ENCODE measurements around the gene ZNHIT6.
"Not testable (repeated sequence)": the region's sequence is repeated elsewhere in the genome, so short reads cannot be mapped to it uniquely, and the experiment has no call there.

ZNHIT6 gene

GRCh38 chr1:85672031-85672660 is 36.1 kb downstream of the ZNHIT6 start:
- no peak for DNase-seq (ENCODE audit: low read depth in 3 of 3, low spot score in 1 of 3)

GRCh38 chr1:85665932-85666331 is 42.3 kb downstream of the ZNHIT6 start:
- DNase-seq (ENCODE audit: low read depth in 3 of 3, low spot score in 1 of 3): no peak

DNA sequence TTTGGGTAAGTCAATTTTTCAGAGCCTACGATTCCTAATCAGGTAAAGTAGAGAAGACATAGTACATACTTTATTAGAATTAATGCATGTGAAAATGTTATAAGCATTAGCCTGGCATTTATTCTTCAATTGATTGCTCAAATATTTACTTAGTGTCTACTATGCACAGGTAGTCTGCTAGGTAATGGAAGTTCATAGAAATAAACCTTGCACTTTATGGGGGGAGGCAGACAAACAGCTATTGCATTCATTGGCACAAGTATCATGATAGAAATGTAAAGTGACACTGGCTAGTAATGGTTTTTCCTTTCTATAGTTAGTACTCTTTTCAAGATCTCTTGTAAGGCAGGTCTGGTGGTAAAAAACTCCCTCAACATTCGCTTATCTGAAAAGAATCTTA is 44.9 kb downstream of the ZNHIT6 start:
- no peak for DNase-seq (ENCODE audit: low read depth in 3 of 3, low spot score in 1 of 3)

DNA sequence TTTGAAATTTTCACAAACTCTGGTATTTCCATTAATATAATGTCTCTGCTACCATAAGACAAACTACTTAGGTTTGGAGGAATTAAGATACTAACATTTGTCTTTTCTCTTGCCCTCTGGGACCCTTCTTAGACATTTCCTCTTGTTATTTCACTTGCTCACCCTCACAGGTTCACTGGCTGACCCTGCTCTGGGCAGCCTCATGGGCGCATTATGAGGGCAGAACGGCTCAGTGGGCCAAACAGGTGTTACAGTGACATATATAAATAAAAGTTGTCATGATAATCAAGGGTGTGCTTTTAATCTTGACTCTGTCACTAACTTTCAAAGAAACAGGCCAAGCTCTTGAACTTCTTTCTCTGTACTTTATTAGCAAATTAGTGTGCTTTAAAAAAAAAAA is 46.5 kb downstream of the ZNHIT6 start:
- no peak for DNase-seq (ENCODE audit: low read depth in 3 of 3, low spot score in 1 of 3)

DNA sequence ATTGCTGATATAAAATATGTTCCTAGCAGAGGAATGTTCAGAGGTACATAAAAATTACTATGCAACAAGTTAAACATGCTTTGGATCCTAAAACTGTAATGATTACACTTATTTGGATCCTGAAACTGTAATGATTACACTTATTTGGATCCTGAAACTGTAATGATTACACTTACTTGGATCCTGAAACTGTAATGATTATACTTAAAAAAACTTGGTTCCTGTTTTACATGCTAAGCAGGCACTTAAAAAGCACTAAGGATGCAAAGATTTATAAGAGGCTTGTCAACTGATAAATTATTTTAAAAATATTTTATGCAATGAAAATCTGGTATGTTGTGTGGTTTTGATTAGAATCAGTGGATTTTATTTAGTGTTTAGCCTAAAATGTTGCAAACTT is 47.7 kb downstream of the ZNHIT6 start:
- no peak for DNase-seq (ENCODE audit: low read depth in 3 of 3, low spot score in 1 of 3)

DNA sequence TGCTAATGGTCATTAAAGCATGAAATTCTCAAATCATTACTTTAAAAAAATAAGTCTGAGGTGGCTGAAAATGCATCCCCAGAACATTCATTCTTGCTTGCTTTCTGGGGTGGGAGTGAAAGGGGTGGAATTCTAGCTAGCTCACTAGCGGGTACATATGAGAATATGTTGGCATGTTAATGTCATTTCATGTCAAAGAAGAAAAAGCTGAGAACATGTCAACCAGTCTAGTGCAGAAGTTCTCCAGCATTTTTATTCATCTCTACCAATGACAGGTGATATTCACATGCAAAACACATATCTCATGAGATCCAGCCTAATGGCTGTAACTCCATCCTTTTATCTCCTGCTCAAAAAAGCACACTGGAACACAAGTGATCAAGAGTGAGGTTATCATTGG is 49.1 kb downstream of the ZNHIT6 start:
- DNase-seq (ENCODE audit: low read depth in 3 of 3, low spot score in 1 of 3): no peak

- no peak for DNase-seq (ENCODE audit: low read depth in 3 of 3, low spot score in 1 of 3)
Observed at GRCh38 chr1:85656948-85657347, 51.3 kb downstream of the ZNHIT6 start.

DNA sequence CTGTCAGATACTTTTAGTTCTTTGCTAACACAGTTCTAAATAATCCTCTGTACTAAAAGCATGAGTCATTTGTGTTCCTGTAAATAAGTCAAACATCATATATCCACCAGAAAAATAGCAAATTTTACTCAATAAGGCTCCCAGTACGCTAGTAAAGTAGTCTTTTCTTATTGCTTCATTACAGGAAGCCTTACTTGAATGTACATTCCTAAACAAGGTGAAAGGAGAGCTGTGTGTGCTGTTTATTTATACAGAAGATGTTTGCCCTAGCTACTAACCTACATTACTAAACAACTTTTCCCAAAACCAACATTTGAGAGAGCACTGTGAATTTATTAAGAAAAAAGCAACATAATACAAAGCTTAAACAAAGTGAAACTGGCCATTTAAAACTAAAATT is 52.0 kb downstream of the ZNHIT6 start:
- DNase-seq (ENCODE audit: low read depth in 3 of 3, low spot score in 1 of 3): no peak

DNA sequence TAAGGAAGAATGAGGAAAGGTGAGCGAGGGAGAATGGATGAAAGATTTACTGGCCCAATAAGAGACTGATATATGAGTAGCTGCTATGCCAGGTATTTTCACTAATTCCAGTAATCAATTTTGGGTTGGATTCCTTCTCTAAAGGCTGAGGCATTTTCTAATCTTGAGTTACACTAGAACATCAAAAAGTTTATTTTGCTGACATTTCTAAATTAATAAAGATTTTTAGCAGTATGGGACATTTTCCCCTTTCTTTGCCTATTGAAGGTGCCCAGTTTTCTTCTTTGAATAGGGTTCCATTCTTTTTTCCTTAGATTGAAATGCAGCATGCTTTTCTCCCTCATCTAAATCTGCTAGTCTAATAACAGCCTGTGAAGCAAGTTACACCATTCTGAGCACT is 52.9 kb downstream of the ZNHIT6 start:
- no peak for DNase-seq (ENCODE audit: low read depth in 3 of 3, low spot score in 1 of 3)

- no peak for DNase-seq (ENCODE audit: low read depth in 3 of 3, low spot score in 1 of 3)
Observed at GRCh38 chr1:85654066-85654782, 54.0 kb downstream of the ZNHIT6 start.

DNA sequence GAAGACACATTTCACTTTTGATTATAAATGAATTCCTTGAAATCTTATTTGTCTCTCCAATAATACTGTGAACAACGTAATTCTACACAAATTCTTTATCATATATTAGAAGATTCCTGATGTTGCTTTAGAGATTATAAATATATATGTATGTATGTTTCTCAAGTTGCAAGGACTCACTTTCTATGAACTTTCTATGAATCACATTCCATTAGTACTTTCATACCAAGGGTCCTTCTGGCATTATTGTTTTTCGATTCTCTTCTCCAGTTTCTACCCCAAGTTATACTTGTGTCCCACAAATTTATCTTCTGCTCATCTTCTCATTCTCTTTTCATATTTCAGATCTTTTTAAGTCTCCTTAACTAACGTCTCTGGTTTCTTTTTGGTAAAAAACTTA is 55.9 kb downstream of the ZNHIT6 start:
- no peak for DNase-seq (ENCODE audit: low read depth in 3 of 3, low spot score in 1 of 3)

DNA sequence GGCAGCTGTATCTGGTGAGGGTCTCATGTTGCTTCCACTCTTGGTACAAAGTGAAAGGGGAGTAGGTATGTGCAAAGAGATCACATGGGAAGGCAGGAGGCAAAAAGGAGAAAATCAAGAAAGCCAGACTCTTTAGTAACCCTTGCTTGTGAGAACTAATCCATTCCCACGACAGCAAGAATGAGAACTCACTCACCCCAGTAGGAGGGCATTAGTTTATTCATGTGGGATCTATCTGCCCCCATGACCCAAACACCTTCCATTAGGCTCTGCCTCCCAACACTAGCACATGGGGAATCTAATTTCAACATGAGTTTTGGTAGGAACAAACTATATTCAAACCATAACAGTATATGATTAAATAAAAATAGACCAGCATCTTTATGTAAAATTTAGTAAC is 57.6 kb downstream of the ZNHIT6 start:
- no peak for DNase-seq (ENCODE audit: low read depth in 3 of 3, low spot score in 1 of 3)

DNA sequence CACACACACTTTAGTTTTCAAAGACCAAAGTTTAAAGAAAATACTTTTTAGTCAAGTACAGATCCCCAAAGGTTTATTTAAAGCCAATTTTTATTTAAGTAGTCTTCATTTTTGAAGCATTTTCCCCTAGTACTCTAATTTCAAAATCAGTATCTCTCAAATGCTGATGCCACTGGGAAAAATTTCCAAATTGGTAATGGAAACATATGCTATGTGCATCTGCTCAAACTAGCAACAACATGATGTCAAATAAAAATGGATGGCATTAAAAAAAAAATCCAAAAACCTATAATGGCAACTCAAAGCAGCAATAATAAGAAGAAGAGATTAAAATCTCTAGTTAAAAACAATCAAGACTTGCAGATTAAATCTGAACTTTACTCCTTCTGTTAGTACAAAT is 58.6 kb downstream of the ZNHIT6 start:
- no peak for DNase-seq (ENCODE audit: low read depth in 3 of 3, low spot score in 1 of 3)

- DNase-seq (ENCODE audit: low read depth in 3 of 3, low spot score in 1 of 3): not testable (repeated sequence)
Observed at GRCh38 chr1:85641598-85642556, 66.4 kb downstream of the ZNHIT6 start.

DNA sequence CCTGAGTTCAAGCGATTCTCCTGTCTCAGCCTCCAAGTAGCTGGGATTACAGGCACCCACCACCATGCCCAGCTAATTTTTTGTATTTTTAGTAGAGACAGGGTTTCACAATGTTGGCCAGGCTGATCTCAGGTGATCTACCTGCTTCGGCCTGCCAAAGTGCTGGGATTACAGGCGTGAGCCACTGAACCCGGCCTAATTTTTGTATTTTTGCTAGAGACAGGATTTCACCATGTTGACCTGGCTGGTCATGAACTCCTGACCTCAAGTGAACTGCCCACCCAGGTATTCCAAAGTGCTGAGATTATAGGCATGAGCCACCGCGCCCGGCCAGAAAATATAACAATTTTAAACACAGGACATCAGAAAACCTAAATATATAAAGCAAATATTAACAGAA is 68.3 kb downstream of the ZNHIT6 start:
- not testable (repeated sequence) for DNase-seq (ENCODE audit: low read depth in 3 of 3, low spot score in 1 of 3)

DNA sequence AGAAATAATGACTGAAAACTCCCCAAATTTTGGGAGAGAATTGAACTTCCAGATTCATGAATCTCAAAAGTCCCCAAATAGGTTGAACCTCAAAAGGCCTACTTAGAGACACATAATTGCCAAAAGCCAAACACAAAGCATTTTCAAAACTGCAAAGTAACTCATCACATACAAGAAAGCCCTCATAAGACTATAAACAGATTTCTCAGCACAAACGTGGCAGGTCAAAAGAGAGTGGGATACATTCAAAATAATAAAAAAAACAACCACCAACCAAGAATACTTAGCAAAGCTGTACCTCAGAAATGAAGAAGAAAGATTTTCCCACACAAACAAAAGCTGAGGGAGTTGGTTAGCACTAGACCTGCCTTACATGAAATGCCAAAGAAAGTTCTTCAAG is 69.8 kb downstream of the ZNHIT6 start:
- DNase-seq (ENCODE audit: low read depth in 3 of 3, low spot score in 1 of 3): no peak

- no peak for DNase-seq (ENCODE audit: low read depth in 3 of 3, low spot score in 1 of 3)
Observed at GRCh38 chr1:85630493-85630892, 77.7 kb downstream of the ZNHIT6 start.

- DNase-seq (ENCODE audit: low read depth in 3 of 3, low spot score in 1 of 3): no peak
Observed at GRCh38 chr1:85629532-85629920, 78.7 kb downstream of the ZNHIT6 start.

DNA sequence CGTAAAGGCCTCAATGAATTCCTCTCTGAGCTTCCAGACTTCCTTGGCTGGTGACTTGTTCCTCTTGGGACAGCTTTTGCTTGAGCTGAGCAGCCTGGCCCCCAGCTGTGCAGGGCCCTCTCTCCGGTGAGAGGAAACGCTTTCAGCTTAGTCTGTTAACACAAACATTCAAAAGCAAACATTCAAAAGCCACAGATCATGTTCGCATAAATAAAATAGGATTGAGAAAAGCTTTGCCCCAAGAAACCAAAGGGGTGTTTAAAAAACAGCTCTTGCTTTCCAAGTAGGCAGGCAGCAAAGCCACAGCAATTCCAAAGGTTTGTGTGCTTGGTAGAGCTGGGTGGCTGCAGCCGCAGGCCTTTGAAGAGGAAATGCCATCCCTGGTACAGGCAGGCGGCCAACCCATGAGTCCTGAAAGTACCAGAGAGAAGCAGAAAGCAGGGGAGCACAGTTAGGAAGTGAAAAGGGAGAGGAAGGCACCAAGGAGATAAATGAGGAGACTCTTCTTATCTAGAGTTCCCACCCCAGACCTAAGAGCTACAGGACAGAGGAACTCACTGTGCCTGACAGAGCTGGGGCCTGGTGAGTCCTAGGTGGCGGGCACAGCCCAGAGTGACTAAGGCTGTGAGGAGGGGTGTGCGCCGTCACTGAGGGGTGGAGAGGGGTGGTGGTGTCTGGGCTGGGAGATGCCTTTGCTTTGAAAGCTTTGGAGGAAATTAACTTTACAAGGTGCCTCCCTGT is 79.3 kb downstream of the ZNHIT6 start:
- DNase-seq (ENCODE audit: low read depth in 3 of 3, low spot score in 1 of 3): no peak

DNA sequence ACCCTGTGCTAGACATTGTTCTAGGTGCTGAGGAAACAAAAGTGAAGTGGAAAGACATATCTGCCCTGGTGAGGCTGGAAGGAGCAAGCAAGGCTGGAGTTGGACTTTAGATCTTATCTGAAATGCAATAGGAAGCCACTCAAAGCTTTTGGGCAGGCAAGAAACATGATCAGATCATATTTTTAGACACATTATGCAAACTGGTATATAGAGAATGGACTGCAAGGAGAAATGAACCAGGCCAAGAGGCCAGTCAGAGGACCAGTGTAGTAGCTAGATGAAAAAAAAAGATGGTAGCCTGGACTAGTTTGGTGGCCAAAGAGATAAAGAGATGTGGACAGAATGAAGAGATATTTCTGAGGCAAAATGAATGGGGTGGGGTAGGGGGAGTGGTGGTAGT is 81.4 kb downstream of the ZNHIT6 start:
- DNase-seq (ENCODE audit: low read depth in 3 of 3, low spot score in 1 of 3): no peak

GRCh38 chr1:85624361-85624760 is 83.9 kb downstream of the ZNHIT6 start:
- no peak for DNase-seq (ENCODE audit: low read depth in 3 of 3, low spot score in 1 of 3)

Data from stimulated activated CD4-positive, alpha-beta T cell treated with anti-CD3 and anti-CD28 coated beads, TNF-alpha, amount 100 ng/mL, for 1 hour (primary cell).